ENCODE measurements around the gene MED17.

GRCh38 chr11:93804879-93805278 lies 20.8 kb downstream of the MED17 start:
- TF ChIP-seq CTCF (IDR thresholded peaks at IDR 0.05 in 2 of 3, conservative IDR thresholded peaks at IDR 0.05 in 1 of 3; ENCODE audit: borderline replicate concordance in 1 of 3, insufficient read depth in 1 of 3, low read depth in 2 of 3, low read length in 2 of 3) (no peak), CEBPB (IDR thresholded peaks at IDR 0.05; ENCODE audit: low read depth) (no peak), POLR2AphosphoS5 (IDR thresholded peaks at IDR 0.05; ENCODE audit: low read depth, low read length) (no peak), EZH2phosphoT487 (IDR thresholded peaks at IDR 0.05; ENCODE audit: borderline replicate concordance) (no peak), YY1 (IDR thresholded peaks at IDR 0.05; ENCODE audit: extremely low read depth, insufficient replicate concordance, low read depth, low read length) (no peak), ELF1 (IDR thresholded peaks at IDR 0.05; ENCODE audit: borderline replicate concordance, low read depth) (no peak), POLR2A (IDR thresholded peaks at IDR 0.05; ENCODE audit: borderline replicate concordance, extremely low read depth, insufficient read depth, insufficient read length) (no peak), RAD21 (IDR thresholded peaks at IDR 0.05; ENCODE audit: low read depth) (no peak), ATF3 (IDR thresholded peaks at IDR 0.05) (no peak)
